Kidney (tissue), 14 donors: Measurements from ENCODE around the gene DAW1. TPM values are rescaled to one million over a fixed set of nuclear protein-coding genes. Genes with fewer than 3 reads are reported as not detected.

Experiments
- DNase-seq, 5 donors: peaks; one replicate each; pipeline ENCODE4 v3.0.0-alpha.2; 2013 to 2020
- FAIRE-seq: peaks from 2 replicates; lab custom pipeline; 2012; peaks lifted over from hg19 to GRCh38; lab: Jason Lieb, UNC
- H3K27ac ChIP-seq, 2 donors: one replicate each; pipeline ENCODE4 v1.7.0; 2013; ENCODE audit warnings: low read depth in 2 of 2, low read length in 2 of 2, inconsistent platforms in 1 of 2
- H3K27me3 ChIP-seq: one replicate; pipeline ENCODE4 v1.7.1; 2013; ENCODE audit warnings: low read length, inconsistent platforms; ENCODE audit not compliant: control insufficient read depth, insufficient read depth
- H3K36me3 ChIP-seq, 3 donors: one replicate each; pipeline versions ENCODE4 v1.7.0 to v1.7.1; 2013; ENCODE audit warnings: low read length in 3 of 3, control low read depth in 1 of 3, inconsistent platforms in 1 of 3; ENCODE audit not compliant: insufficient read depth in 3 of 3, control insufficient read depth in 2 of 3
- H3K4me1 ChIP-seq, 3 donors: one replicate each; pipeline versions ENCODE4 v1.7.0 to v1.7.1; 2013; ENCODE audit warnings: low read length in 3 of 3, inconsistent platforms in 1 of 3, low read depth in 1 of 3; ENCODE audit not compliant: control insufficient read depth in 2 of 3, insufficient read depth in 2 of 3
- H3K4me3 ChIP-seq, 3 donors: one replicate each; pipeline versions ENCODE4 v1.7.0 to v1.8.1; 2013; ENCODE audit warnings: low read length in 3 of 3, control low read depth in 1 of 3, inconsistent platforms in 1 of 3
- H3K9ac ChIP-seq, 3 donors: one replicate each; pipeline versions ENCODE4 v1.7.0 to v1.7.1; 2013; ENCODE audit warnings: low read length in 3 of 3, control low read depth in 1 of 3, inconsistent platforms in 1 of 3
- H3K9me3 ChIP-seq, 3 donors: one replicate each; pipeline versions ENCODE4 v1.7.0 to v1.7.1; 2013; ENCODE audit warnings: low read length in 3 of 3, control low read depth in 1 of 3, inconsistent platforms in 1 of 3; ENCODE audit not compliant: control insufficient read depth in 2 of 3, insufficient read depth in 1 of 3
- CTCF ChIP-seq: IDR thresholded peaks from 3 replicates; pipeline ENCODE4 v1.5.1; 2012; ENCODE audit warnings: mild to moderate bottlenecking, moderate library complexity, borderline replicate concordance; ENCODE audit not compliant: insufficient read depth; ENCODE audit errors: extremely low read depth
- intact Hi-C: fragments of 100-400 bp; cut with DNase I; formaldehyde crosslinking; loops from one replicate; pipeline ENCODE4 v1.11.1; 2022
- polyA plus RNA-seq: library from polyadenylated mRNA; stranded (reverse); fragments of 350-450 nt; fragmentation: Illumina TruSeq; extraction: RNeasy Lipid Tissue Mini Kit (QIAGEN cat#74804); gene quantifications from one replicate; pipeline ENCODE4 v1.2.3, GENCODE V29; 2014; ENCODE audit warnings: low read depth, low replicate concordance; ENCODE audit not compliant: insufficient read depth
- total RNA-seq: library from RNA; stranded (reverse); fragmentation: NEBNext Ultra II Directional; extraction: Animal tissue kit (Norgen Biotek cat#: 25700); gene quantifications from one replicate; pipeline ENCODE4 v1.2.1, GENCODE V29; 2021
- donor health status: control.
- donor health status: control.
- donor health status: control.
- donor health status: control.
- donor health status: control.
- donor health status: DM: yes; HTN: yes; CAD: no.
- donor health status: Normal renal cell carcinoma (clear cell type).

The DAW1 gene
- total and polyA plus RNA-seq, 2 donors from 2014 or later, result 1.0 to 1.7 TPM

GRCh38 chr2:227861011-227861410, 10.4 kb upstream of the DAW1 start:
- Histone ChIP-seq H3K9ac (no peak overlapping the region), H3K9me3 (no peaks in the 10 kb centered on the region), H3K36me3 (no peaks in the 10 kb centered on the region), H3K4me3 (no peak overlapping the region), H3K4me1 (peaks cover 0 to 3% (median 0%) of the 10 kb centered on the region in 3 donors), H3K27ac (no peak overlapping the region), H3K27me3 (no peaks in the 10 kb centered on the region)
- TF ChIP-seq CTCF, result no peak
- DNase-seq (no peak), FAIRE-seq (no peak)
- intact Hi-C loops, result no loop called here

GRCh38 chr2:227862227-227862740, 9.1 kb upstream of the DAW1 start:
- Histone ChIP-seq H3K9me3 (no peaks in the 10 kb centered on the region), H3K4me1 (peaks cover 0 to 3% (median 0%) of the 10 kb centered on the region in 3 donors), H3K27me3 (no peaks in the 10 kb centered on the region), H3K27ac (no peak overlapping the region), H3K36me3 (no peaks in the 10 kb centered on the region), H3K9ac (no peak overlapping the region), H3K4me3 (no peak overlapping the region)
- DNase-seq (peak in 2 of 5 donors; percentile 37 to 52), FAIRE-seq (peak; percentile 90)
- intact Hi-C loops, result no loop called here
- TF ChIP-seq CTCF, result peak; percentile 58

- H3K4me1 ChIP-seq, result peaks cover 0 to 3% (median 0%) of the 10 kb centered on the region in 3 donors
- no peaks in the 10 kb centered on the region for H3K36me3 ChIP-seq
- H3K4me3 ChIP-seq, result no peak overlapping the region
- no peak for FAIRE-seq
- no peaks in the 10 kb centered on the region for H3K9me3 ChIP-seq
- no peak for TF ChIP-seq CTCF
- H3K27ac ChIP-seq, result no peak overlapping the region
- peak in 1 of 5 donors; percentile 69 for DNase-seq
- H3K9ac ChIP-seq, result no peak overlapping the region
- intact Hi-C loops, result no loop called here
- no peaks in the 10 kb centered on the region for H3K27me3 ChIP-seq
Measured at GRCh38 chr2:227862741-227863588, 8.5 kb upstream of the DAW1 start.
